Stomach (tissue), 4 donors: ENCODE data around the gene PAXIP1.

ENCODE experiments used
- CTCF ChIP-seq, 7 experiments: fragments of 450-650 bp in 4 of 7; fragments of 200-600 bp in 3 of 7; sonication (generic) in 3 of 7; IDR thresholded peaks; one replicate each; pipeline ENCODE4 v1.5.1; 2016 to 2019; ENCODE audit warnings: antibody characterized with exemption in 7 of 7, control low read depth in 2 of 7, mild to moderate bottlenecking in 1 of 7
- POLR2A ChIP-seq, 4 donors: fragments of 450-650 bp; IDR thresholded peaks; one replicate each; pipeline ENCODE4 v1.6.1; 2016; ENCODE audit warnings: antibody characterized with exemption in 4 of 4, control low read depth in 2 of 4, mild to moderate bottlenecking in 1 of 4, moderate library complexity in 1 of 4
- POLR2AphosphoS5 ChIP-seq, 3 donors: sonication (generic); formaldehyde crosslinking; IDR thresholded peaks; one replicate each; pipeline ENCODE4 v1.6.1; 2016; ENCODE audit warnings: antibody characterized with exemption in 3 of 3

- TF ChIP-seq CTCF (IDR thresholded peaks at IDR 0.05) (no peak), POLR2AphosphoS5 (IDR thresholded peaks at IDR 0.05) (no peak), POLR2A (IDR thresholded peaks at IDR 0.05) (no peak)
Observed at GRCh38 chr7:155000795-155001194, 2.1 kb downstream of the PAXIP1 start.
